ENCODE data around the gene PACS1. TPM values are rescaled to one million over a fixed set of nuclear protein-coding genes. Genes with fewer than 3 reads are reported as not detected.
A peak's percentile ranks its signal among the peaks of the same experiment; 100 is the strongest.
"Not testable (repeated sequence)": the region's sequence is repeated elsewhere in the genome, so short reads cannot be mapped to it uniquely, and the experiment has no call there.

Gene PACS1
- total RNA-seq, 1 experiment from 2014 or later, result 4.2 TPM

DNA sequence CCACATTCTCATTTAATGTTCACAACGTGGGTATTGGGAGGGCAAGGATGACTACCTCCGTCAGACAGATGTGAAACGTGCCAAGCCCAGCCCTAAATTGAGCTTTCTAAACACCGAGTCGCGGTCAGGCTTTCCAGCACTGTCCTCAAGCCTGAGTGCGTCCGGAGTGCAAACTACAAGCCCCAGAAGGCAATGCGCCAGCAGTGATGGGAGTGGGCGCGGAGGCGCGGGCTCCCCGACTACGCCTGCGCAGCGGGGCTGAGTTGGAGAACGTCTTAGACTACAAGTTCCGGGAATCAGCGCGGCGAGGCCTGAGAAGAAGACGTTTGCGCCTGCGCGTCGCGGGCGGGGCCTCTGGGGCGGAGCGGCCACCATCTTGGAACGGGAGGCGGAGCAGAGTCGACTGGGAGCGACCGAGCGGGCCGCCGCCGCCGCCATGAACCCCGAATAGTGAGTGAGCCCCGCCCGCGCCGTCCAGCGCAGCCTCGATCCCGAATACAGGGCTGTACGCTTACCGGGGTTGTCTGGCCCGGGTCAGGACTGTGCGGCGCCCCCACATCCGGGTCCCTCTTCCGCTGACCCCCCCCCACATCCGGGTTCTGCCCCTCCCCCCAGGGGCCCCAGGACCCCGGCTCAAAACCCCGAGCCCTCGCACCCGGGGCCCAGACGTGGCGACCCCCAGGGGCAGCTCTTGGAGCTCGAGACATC is 198.3 kb downstream of the PACS1 start, which contains the start of gene RAB1B:
Gene RAB1B (plus strand): TSS at position 396 of the 708 bp plus-strand sequence. CDS start 41 bp downstream, at position 437.
- peak; percentile 93 for DNase-seq (ENCODE audit: low read depth)
- in situ Hi-C loops (cut with HindIII; ENCODE audit: low pct_unique_long_range_greater_than_20kb, low sequenced_read_pairs), result no loop called here

DNA sequence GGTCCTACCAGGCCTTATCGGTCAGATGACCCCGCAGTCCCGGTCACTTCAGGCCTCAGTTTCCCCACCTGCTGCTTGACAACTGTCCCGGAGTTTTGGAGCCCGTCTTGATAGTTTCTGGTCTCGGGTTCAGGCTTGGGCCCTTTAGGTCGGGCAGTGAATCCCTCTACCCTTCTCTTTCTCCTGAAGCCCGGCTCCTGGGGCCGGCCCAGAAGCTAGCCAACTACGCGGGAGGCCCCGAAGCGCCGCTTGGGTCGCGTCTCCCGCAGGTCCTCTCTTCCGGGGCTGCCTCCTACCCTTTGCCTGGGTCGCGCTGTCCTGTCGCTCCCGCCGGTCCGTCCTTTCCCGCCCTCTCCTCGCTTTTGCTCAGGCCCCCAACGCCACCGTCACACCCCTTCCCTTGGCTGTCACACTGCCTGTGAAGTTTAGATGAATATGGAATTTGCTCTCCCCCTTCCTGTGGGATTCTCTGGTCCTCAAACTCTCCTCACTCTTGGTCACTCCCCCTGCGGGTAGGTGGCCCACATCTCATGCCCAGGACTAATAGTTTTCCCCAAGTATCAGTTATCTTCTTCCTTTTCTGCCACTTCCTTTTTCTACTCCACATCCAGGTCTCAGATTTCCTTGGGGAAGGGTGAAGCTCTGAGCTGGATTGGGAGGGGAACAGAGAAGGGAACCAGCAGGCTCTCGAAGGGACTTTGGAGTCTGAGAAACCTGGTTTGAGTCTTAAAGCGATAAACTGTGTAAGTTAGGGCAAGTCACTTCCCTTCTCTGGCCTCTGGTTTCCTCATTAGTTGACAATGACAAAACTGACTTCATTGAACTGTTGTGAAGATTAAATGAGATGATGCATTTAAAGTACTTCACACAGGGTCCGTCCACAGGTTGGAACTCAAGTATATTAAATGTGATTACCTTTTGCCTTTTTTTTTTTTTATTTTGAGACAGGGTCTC is 199.2 kb downstream of the PACS1 start:
- peak; percentile 21 for DNase-seq (ENCODE audit: low read depth)
- in situ Hi-C loops (cut with HindIII; ENCODE audit: low pct_unique_long_range_greater_than_20kb, low sequenced_read_pairs), result no loop called here

DNA sequence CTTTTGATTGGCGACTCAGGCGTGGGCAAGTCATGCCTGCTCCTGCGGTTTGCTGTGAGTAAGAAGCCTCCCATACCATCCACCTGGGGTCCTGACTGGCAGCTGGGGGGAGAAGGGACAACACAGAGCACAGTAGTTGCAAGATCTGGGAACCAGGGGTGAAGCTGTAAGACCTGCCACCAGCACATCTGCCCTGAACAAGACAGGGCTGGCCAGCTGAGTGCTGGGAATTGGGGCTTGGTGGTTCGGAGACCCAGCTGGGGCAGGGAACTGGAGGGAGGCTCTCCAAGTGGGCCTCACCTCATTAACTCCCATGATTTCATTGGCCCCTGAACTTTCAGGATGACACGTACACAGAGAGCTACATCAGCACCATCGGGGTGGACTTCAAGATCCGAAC is 201.7 kb downstream of the PACS1 start:
- no peak for DNase-seq (ENCODE audit: low read depth)
- in situ Hi-C loops (cut with HindIII; ENCODE audit: low pct_unique_long_range_greater_than_20kb, low sequenced_read_pairs), result no loop called here

DNA sequence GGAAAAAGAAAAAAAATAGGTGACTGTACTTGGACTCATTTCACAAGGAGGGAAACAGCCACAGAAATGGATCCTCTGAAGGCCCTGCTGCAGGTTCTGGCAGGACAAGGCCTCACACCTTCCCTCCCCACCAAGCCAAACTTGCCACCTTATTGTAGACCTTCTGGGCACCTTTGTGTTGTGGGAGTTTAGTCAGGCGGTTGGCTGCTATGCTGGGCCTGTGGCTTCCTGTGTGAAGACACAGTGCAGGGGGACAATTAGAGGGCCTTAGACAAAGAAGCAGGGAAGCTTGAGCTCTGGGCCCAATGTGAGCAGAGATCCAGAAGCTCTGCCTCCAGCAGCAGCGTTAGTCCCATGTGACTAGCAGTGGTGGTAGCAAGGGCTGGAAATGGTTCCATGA is 202.5 kb downstream of the PACS1 start:
- DNase-seq (ENCODE audit: low read depth), result no peak
- in situ Hi-C loops (cut with HindIII; ENCODE audit: low pct_unique_long_range_greater_than_20kb, low sequenced_read_pairs), result no loop called here

DNA sequence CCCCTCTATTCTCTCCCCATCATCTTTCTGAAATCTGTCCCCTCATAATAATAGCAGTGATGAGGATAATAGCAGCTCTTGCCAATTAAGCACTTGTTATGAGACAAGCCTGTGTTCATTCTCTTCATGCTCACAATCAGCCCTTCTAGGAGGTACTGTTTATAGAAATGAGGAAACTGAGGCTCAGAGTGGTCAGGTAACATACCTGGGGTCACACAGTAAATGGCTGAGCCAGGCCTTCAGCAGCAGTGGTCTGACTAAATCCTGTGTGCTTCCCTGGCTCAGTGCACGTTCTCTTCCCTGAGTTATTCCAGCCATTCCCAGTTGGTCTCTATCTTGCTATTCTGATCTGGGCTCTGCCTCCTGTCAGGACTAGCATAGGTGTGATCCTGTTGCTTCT is 204.1 kb downstream of the PACS1 start:
- in situ Hi-C loops (cut with HindIII; ENCODE audit: low pct_unique_long_range_greater_than_20kb, low sequenced_read_pairs), result no loop called here

DNA sequence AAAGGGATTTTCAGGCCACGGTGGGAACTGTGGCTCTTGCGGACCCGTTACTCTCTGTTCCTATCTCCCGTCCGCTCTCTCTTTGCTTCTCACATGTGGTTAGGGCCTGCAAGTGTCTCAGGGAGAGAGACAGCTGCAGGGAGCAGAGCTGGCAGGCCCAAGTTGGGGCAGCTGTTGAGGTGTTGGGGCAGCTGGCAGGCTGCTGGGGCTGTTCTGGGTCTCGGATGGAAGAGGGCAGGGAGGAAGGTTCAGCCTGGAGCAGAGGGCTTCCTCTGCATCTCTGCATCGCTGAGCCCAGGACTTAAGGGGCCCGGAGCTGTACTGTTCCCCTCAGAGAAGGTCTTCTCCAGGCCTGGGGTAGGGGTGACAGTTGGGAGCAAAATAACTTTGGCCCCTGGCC is 205.3 kb downstream of the PACS1 start:
- DNase-seq (ENCODE audit: low read depth), result no peak
- in situ Hi-C loops (cut with HindIII; ENCODE audit: low pct_unique_long_range_greater_than_20kb, low sequenced_read_pairs), result no loop called here

More for the DNA sequence above, 204.1 kb downstream of the PACS1 start:
- DNase-seq (ENCODE audit: low read depth), result no peak

DNA sequence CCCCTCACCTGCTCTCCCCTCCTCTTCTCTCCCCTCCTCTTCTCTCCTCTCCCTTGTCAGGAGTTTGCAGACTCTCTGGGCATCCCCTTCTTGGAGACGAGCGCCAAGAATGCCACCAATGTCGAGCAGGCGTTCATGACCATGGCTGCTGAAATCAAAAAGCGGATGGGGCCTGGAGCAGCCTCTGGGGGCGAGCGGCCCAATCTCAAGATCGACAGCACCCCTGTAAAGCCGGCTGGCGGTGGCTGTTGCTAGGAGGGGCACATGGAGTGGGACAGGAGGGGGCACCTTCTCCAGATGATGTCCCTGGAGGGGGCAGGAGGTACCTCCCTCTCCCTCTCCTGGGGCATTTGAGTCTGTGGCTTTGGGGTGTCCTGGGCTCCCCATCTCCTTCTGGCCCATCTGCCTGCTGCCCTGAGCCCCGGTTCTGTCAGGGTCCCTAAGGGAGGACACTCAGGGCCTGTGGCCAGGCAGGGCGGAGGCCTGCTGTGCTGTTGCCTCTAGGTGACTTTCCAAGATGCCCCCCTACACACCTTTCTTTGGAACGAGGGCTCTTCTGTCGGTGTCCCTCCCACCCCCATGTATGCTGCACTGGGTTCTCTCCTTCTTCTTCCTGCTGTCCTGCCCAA is 206.0 kb downstream of the PACS1 start:
- in situ Hi-C loops (cut with HindIII; ENCODE audit: low pct_unique_long_range_greater_than_20kb, low sequenced_read_pairs), result no loop called here
- no peak for DNase-seq (ENCODE audit: low read depth)

DNA sequence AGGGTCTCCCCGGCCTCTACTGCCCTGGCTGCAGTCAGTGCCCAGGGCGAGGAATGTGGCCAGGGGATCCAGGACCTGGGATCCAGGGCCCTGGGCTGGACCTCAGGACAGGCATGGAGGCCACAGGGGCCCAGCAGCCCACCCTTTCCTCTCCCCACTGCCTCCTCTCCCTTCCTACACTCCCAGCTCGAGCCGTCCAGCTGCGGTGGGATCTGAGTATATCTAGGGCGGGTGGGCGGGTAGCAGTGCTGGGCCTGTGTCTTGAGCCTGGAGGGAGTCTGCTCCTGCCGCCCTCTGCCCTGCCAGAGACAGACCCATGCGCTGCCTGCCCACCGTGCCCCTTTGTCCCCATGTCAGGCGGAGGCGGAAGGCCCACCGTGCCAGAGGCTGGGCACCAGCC is 206.5 kb downstream of the PACS1 start:
- in situ Hi-C loops (cut with HindIII; ENCODE audit: low pct_unique_long_range_greater_than_20kb, low sequenced_read_pairs), result not testable (repeated sequence)

DNA sequence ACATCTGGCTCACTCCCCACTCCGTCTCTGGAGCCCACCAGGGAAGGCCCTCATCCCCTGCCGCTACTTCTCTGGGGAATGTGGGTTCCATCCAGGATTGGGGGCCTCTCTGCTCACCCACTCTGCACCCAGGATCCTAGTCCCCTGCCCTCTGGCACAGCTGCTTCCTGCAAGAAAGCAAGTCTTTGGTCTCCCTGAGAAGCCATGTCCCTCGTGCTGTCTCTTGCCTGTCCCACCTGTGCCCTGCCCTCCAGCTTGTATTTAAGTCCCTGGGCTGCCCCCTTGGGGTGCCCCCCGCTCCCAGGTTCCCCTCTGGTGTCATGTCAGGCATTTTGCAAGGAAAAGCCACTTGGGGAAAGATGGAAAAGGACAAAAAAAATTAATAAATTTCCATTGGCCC is 207.0 kb downstream of the PACS1 start:
- DNase-seq (ENCODE audit: low read depth); in situ Hi-C loops (cut with HindIII; ENCODE audit: low pct_unique_long_range_greater_than_20kb, low sequenced_read_pairs): not testable (repeated sequence)

More for the DNA sequence above, 206.5 kb downstream of the PACS1 start:
- DNase-seq (ENCODE audit: low read depth), result not testable (repeated sequence)

DNA sequence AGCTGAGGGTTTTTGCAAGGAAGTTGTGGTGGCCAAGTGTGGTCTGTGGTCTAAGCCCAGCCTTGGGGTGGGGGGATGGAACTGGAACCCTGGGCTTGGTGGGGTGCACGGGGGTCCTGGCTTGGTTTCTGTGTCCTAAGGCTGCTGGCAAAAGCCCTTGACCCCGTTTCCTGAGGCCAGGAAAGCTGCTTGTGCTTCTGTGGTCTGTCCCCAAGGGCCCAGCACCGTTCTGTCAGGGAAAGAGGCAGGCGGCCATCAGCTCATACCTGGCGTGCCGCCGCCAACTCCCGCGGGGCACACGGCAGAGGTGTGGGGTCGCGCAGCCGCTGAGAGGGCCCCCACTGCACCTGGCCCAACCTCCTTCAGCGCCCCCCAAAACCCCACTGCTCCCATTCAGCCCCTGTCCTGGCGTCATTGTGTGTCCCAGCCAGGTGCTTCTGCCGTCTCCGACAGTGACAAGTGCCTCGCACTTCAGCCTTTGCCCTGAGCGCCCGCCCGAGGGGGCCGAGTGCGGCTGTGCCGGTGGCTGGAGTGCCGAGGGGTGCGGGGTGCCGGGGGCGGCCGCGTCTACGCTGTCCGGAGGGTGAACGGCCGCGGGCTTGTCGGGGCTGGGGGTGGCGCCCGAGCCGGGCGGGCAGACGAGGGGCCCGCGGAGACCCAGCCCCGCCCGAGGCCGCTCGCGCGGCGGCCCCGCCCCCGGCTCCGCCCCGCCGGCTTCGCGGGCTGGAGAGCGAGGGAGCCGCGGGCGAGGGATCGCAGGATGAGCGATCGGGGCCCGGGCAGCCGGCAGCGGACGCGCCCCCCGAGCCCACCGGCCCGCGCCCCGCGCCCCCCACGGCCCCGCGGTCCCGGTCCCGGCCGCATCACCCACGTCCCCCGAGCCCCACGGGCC is 207.6 kb downstream of the PACS1 start, which contains the start of gene CNIH2:
Gene CNIH2 (plus strand): TSS at position 705 of the 892 bp plus-strand sequence. CDS start 282 bp downstream, outside the sequence.
- DNase-seq (ENCODE audit: low read depth), result no peak
- in situ Hi-C loops (cut with HindIII; ENCODE audit: low pct_unique_long_range_greater_than_20kb, low sequenced_read_pairs), result no loop called here

DNA sequence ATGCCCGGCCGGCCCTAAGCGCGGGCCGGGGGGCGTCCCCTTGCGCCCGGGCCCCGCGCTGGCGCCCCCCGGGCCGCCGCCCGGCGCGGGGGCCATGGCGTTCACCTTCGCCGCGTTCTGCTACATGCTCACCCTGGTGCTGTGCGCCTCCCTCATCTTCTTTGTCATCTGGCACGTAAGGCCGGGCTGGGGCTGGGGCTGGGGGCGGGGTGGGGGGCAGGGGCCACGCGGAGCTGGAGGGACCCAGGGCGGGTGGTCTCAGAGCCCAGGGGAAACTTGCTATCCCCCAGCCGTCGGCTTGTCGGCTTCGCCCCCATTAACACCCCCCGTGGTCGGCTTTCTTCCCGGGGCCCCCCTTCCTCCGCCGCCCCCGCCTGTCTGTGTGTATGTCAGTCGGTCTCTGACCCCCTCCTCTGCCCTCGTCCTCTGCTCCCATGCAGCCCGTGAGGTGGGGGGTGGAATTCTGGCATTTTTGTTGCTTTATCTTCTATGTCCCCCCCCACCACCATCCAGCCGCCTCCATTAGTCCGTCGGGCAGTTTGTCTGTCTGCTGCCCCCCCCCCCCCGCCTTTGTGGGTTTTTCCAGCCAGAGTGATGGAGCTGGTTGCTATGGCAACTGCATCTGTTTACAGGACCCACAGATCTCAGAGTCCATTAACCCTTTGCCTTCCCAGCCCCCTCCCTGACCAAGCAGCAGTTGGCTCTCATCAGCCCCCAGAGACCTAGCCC is 208.5 kb downstream of the PACS1 start:
- in situ Hi-C loops (cut with HindIII; ENCODE audit: low pct_unique_long_range_greater_than_20kb, low sequenced_read_pairs), result no loop called here
- DNase-seq (ENCODE audit: low read depth), result no peak

DNA sequence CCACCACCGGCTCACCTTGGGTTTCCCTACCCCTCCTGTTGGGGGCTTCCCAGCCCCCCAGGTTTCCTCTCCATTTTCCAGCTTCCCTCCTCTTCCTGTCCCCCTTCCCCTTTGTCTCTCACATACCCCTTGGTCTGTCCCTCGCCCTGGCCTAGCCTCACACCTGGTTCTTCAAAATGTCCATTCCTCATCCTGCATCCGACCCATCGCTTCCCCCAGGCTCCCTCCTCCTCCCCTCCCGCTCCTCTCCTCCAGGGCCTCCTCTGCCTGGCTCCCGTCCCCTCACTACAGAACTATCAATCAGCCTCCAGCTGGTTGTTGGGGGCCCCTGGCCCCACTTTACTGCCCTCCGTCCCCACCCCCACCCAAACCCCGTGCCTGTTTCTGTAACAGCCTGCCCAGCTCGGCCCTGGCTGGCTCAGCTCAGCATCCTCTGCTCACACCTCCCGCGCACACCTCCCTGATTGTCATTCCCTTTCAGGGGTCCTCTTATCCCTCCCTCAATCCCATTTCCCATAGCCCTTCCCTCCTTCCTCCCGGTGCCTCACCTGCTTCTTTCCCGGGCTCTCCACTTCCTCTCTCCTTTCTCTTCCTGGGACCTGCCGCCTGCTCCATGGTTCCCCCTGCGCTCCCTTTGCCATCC is 209.1 kb downstream of the PACS1 start:
- in situ Hi-C loops (cut with HindIII; ENCODE audit: low pct_unique_long_range_greater_than_20kb, low sequenced_read_pairs), result no loop called here
- DNase-seq (ENCODE audit: low read depth), result no peak

DNA sequence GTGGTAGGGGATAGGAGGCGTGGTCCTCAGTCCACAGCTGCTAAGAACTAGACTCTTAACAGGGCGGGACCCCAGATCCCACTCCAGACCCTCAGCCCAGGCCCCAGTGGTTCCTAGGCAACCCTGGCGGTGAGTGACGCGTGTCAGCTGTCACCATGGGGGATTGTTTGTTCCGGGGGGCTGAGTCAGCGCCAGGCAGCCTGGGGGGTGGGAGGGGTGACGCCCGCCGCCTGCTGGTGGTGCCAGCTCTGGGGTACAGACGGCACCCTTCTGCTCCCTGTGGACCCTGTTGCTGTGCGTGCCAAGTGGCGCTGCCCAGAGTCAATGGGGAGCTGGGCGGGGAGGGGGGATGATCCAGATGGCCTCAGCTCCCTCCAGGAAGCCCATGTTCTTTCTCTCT is 210.4 kb downstream of the PACS1 start:
- in situ Hi-C loops (cut with HindIII; ENCODE audit: low pct_unique_long_range_greater_than_20kb, low sequenced_read_pairs), result no loop called here
- no peak for DNase-seq (ENCODE audit: low read depth)

DNA sequence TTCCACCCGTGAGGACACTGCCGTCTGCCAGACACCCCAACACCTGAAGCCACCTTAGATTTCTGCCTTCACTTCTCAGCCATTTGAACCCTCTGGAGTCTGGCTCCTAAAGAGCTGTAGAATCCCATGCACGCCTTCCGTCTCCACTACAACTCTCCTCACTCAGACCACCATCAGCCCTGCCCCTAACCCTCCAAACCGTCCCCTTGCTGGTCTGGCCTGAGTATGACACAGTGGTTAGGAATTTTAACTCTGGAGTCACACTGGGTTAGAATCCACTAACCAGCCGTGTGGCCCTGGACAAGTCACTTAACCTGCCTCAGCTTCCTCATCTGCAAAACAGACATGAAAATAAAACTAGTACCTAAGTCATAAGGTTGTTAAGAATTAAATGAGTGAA is 210.9 kb downstream of the PACS1 start:
- no peak for DNase-seq (ENCODE audit: low read depth)
- in situ Hi-C loops (cut with HindIII; ENCODE audit: low pct_unique_long_range_greater_than_20kb, low sequenced_read_pairs), result no loop called here

DNA sequence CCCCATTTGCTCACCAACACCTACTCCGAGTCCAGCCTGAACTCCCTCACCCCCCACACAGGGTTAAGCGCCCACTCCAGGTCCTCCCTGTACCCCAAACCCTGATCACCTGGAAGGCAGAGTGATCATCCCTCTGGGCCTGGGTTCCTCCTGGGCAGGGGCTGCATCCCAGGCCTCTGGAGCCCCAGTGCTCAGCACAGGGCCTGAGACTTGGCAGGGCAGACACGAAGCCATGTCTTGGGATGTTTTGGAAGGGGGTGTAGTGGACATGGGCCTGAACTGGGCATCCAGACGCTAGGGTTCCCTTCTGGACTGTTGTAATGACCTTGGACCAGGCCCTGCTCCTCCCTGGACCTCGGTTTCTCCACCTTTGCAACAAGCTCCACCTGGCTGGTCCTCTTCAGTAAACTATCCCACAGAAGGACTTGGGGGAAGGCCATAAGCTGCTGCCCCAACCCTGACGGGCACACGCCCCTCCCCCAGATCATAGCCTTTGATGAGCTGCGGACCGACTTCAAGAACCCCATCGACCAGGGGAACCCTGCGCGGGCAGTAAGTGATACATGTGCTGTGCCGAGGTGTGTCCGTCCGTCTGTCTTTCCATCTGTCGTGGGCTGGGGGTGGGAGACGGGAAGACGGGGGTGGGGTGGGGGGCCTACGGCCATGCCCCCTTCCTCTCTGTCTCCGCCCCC is 211.8 kb downstream of the PACS1 start:
- DNase-seq (ENCODE audit: low read depth), result no peak
- in situ Hi-C loops (cut with HindIII; ENCODE audit: low pct_unique_long_range_greater_than_20kb, low sequenced_read_pairs), result no loop called here

Data from Caki2 (cell line).